ENCODE data around the gene USP12. TPM values are rescaled to one million over a fixed set of nuclear protein-coding genes. Genes with fewer than 3 reads are reported as not detected.
A peak's percentile ranks its signal among the peaks of the same experiment; 100 is the strongest.

Gene USP12
- total RNA-seq, 1 donor from 2014 or later, result 37.5 TPM

GRCh38 chr13:27182054-27182453 lies 10.4 kb upstream of the USP12 start:
- Histone ChIP-seq H3K27ac (no peak overlapping the region), H3K4me1 (no peaks in the 10 kb centered on the region), H3K9me3 (no peaks in the 10 kb centered on the region), H3K36me3 (no peaks in the 10 kb centered on the region), H3K4me3 (no peak overlapping the region), H3K27me3 (no peaks in the 10 kb centered on the region)
- intact Hi-C loops (cut with DNase I), result no loop called here
- TF ChIP-seq, protein P1, sequence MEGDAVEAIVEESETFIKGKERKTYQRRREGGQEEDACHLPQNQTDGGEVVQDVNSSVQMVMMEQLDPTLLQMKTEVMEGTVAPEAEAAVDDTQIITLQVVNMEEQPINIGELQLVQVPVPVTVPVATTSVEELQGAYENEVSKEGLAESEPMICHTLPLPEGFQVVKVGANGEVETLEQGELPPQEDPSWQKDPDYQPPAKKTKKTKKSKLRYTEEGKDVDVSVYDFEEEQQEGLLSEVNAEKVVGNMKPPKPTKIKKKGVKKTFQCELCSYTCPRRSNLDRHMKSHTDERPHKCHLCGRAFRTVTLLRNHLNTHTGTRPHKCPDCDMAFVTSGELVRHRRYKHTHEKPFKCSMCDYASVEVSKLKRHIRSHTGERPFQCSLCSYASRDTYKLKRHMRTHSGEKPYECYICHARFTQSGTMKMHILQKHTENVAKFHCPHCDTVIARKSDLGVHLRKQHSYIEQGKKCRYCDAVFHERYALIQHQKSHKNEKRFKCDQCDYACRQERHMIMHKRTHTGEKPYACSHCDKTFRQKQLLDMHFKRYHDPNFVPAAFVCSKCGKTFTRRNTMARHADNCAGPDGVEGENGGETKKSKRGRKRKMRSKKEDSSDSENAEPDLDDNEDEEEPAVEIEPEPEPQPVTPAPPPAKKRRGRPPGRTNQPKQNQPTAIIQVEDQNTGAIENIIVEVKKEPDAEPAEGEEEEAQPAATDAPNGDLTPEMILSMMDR (IDR thresholded peaks at IDR 0.05), result no peak
- ATAC-seq (no peak), DNase-seq (no peak)

GRCh38 chr13:27177852-27178251 lies 6.2 kb upstream of the USP12 start:
- intact Hi-C loops (cut with DNase I), result no loop called here
- H3K9me3 ChIP-seq, result no peaks in the 10 kb centered on the region

GRCh38 chr13:27176470-27177410 lies 5.1 kb upstream of the USP12 start:
- no peaks in the 10 kb centered on the region for H3K27me3 ChIP-seq
- no peak overlapping the region for H3K4me3 ChIP-seq
- intact Hi-C loops (cut with DNase I), result no loop called here
- ATAC-seq, result no peak
- H3K9me3 ChIP-seq, result no peaks in the 10 kb centered on the region
- TF ChIP-seq, protein P1 (IDR thresholded peaks at IDR 0.05), result no peak
- H3K4me1 ChIP-seq, result no peaks in the 10 kb centered on the region
- no peak for DNase-seq
- H3K36me3 ChIP-seq, result no peaks in the 10 kb centered on the region
- no peak overlapping the region for H3K27ac ChIP-seq

More at GRCh38 chr13:27177852-27178251, 6.2 kb upstream of the USP12 start:
- TF ChIP-seq, protein P1 (IDR thresholded peaks at IDR 0.05), result no peak
- H3K4me1 ChIP-seq, result no peaks in the 10 kb centered on the region
- H3K4me3 ChIP-seq, result no peak overlapping the region
- ATAC-seq (no peak), DNase-seq (no peak)
- H3K27ac ChIP-seq, result no peak overlapping the region
- H3K36me3 ChIP-seq, result no peaks in the 10 kb centered on the region
- H3K27me3 ChIP-seq, result no peaks in the 10 kb centered on the region

DNA sequence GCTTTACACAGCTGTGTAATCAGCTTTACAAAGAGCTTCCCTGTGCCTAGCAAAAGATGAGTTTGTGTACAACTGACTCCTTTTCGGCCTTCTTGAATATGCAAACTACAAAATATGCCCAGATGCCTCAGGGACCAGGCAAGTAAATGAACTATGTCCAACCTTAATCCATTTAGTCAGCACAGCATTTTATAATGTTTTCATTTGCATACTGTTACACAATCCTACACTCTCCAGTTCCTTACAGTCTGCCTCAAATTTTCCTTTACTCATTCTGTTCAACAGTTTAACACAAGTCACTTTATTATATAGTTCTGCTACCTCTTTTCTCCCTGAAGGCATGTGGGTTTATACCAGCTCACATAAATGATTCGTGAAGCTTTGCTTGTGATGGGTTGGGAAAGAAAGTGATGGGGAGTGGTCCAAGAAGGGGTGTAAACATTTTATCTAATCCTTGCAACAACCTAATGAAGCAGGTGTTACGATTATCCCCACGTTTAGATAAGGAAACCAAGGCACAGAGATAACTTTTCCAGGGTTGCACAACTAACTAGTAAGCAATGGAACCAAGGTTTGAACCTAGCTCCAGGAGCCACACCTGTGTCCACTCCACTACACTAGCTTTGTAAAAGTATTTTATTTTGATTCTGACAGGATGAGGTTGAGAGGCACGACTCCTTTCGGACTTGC lies 3.3 kb upstream of the USP12 start:
- TF ChIP-seq, protein P1 (IDR thresholded peaks at IDR 0.05), result no peak
- no peak for DNase-seq
- no peak overlapping the region for H3K4me3 ChIP-seq
- H3K27ac ChIP-seq, result no peak overlapping the region
- no peaks in the 10 kb centered on the region for H3K9me3 ChIP-seq
- no peaks in the 10 kb centered on the region for H3K27me3 ChIP-seq
- no peaks in the 10 kb centered on the region for H3K36me3 ChIP-seq
- ATAC-seq, result no peak
- intact Hi-C loops (cut with DNase I), result no loop called here
- peaks cover 5% of the 10 kb centered on the region for H3K4me1 ChIP-seq

DNA sequence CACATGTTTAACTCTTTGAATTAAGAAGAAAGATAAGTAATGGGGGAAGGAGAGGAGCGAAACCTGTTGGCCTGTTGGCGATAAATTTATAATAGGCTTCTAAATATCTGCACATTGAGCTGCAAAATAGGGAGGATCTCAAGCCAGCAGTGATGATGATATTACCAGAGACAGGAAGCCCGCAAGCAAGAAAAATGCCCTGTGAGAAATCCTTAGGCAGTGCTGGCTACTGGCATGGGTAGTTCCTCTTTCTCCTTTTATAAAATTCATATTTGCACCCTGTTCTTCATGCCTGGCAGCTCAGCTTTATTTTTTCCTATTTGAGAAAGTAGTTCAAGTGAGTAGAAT lies 858 bp upstream of the USP12 start:
- Histone ChIP-seq H3K36me3 (no peaks in the 10 kb centered on the region), H3K4me3 (peak overlapping the region; percentile 87), H3K27ac (peak overlapping the region; percentile 87), H3K4me1 (peaks cover 29% of the 10 kb centered on the region), H3K9me3 (no peaks in the 10 kb centered on the region), H3K27me3 (no peaks in the 10 kb centered on the region)
- no peak for ATAC-seq
- intact Hi-C loops (cut with DNase I), result no loop called here
- DNase-seq, result no peak
- TF ChIP-seq, protein P1 (IDR thresholded peaks at IDR 0.05), result no peak
